B cell (primary cell): ENCODE data around the gene DUSP14. TPM values are rescaled to one million over a fixed set of nuclear protein-coding genes. Genes with fewer than 3 reads are reported as not detected.
A peak's percentile ranks its signal among the peaks of the same experiment; 100 is the strongest.

ENCODE experiments used
- ATAC-seq: fragments of 200-7000 bp; cut with Tn5 transposase; one replicate; pipeline ENCODE4 v1.10.0; 2021; ENCODE audit warnings: low read depth, mild to moderate bottlenecking, moderate number of reproducible peaks, moderate library complexity
- CTCF ChIA-PET: fragments of 350-600 bp; sonication (Branson Sonifier 250); formaldehyde crosslinking; loops from one replicate; lab custom pipeline; 2021; ENCODE audit warnings: antibody characterized with exemption, inconsistent platforms; lab: Charles Lee
- POLR2A ChIA-PET: fragments of 350-600 bp; sonication (Branson Sonifier 250); formaldehyde crosslinking; loops from one replicate; lab custom pipeline; 2021; ENCODE audit warnings: antibody characterized with exemption; lab: Charles Lee
- DNase-seq: peaks from one replicate; pipeline ENCODE4 v3.0.0; 2013
- H2AFZ ChIP-seq: 2 replicates; pipeline ENCODE4 v1.6.1; 2012; ENCODE audit warnings: mild to moderate bottlenecking, low read depth, low read length; ENCODE audit not compliant: insufficient read depth, poor library complexity, severe bottlenecking
- H3K27ac ChIP-seq, 2 donors: 1 replicate in 1 of 2; 2 replicates in 1 of 2; pipeline ENCODE4 v1.5.1; 2012 to 2013; ENCODE audit warnings: low read length in 2 of 2, mild to moderate bottlenecking in 2 of 2, moderate library complexity in 1 of 2
- H3K27me3 ChIP-seq, 4 experiments: fragments of 200-600 bp in 1 of 4; sonication (generic) in 1 of 4; replicated peaks in 1 of 4; 1 replicate in 2 of 4; 2 replicates in 2 of 4; pipeline versions ENCODE4 v1.6.1 to v1.7.0; 2013 to 2016; ENCODE audit warnings: low read length in 3 of 4, mild to moderate bottlenecking in 2 of 4, mixed read lengths in 1 of 4, moderate library complexity in 1 of 4; ENCODE audit not compliant: insufficient read depth in 4 of 4, control insufficient read depth in 3 of 4; ENCODE audit errors: control extremely low read depth in 1 of 4
- H3K36me3 ChIP-seq, 2 experiments: replicated peaks in 1 of 2; 1 replicate in 1 of 2; 2 replicates in 1 of 2; pipeline versions ENCODE4 v1.6.1 to v1.7.1; 2013; ENCODE audit warnings: low read length in 1 of 2; ENCODE audit not compliant: insufficient read depth in 2 of 2, control insufficient read depth in 1 of 2; ENCODE audit errors: control extremely low read depth in 1 of 2, extremely low read depth in 1 of 2
- H3K4me1 ChIP-seq, 2 donors: fragments of 200-600 bp in 1 of 2; sonication (generic) in 1 of 2; 1 replicate in 1 of 2; 2 replicates in 1 of 2; pipeline versions ENCODE4 v1.5.1 to v1.6.1; 2013 to 2017; ENCODE audit warnings: low read length in 2 of 2; ENCODE audit not compliant: control insufficient read depth in 2 of 2, insufficient read depth in 2 of 2
- H3K4me2 ChIP-seq: replicated peaks from 2 replicates; pipeline ENCODE3; 2012; ENCODE audit warnings: mild to moderate bottlenecking, low read depth, low read length; ENCODE audit not compliant: poor library complexity, severe bottlenecking
- H3K4me3 ChIP-seq, 5 experiments: fragments of 200-600 bp in 1 of 5; sonication (generic) in 1 of 5; 1 replicate in 3 of 5; 2 replicates in 2 of 5; pipeline versions ENCODE4 v1.5.1 to v1.7.0; 2011 to 2016; ENCODE audit warnings: low read length in 4 of 5, mild to moderate bottlenecking in 4 of 5, low read depth in 2 of 5, control low read depth in 1 of 5, moderate library complexity in 1 of 5; ENCODE audit not compliant: insufficient read depth in 1 of 5; ENCODE audit errors: control extremely low read depth in 1 of 5, extremely low read depth in 1 of 5
- H3K79me2 ChIP-seq: fragments of 200-600 bp; sonication (generic); one replicate; pipeline ENCODE4 v1.6.0; 2016; ENCODE audit warnings: low read length; ENCODE audit not compliant: control insufficient read depth, insufficient read depth
- H3K9ac ChIP-seq: fragments of 200-600 bp; sonication (generic); 2 replicates; pipeline ENCODE4 v1.6.1; 2017; ENCODE audit warnings: mild to moderate bottlenecking, low read length, moderate library complexity
- H3K9me3 ChIP-seq, 3 donors: one replicate each; pipeline versions ENCODE4 v1.6.1 to v1.7.1; 2013; ENCODE audit warnings: low read length in 2 of 3; ENCODE audit not compliant: control insufficient read depth in 2 of 3, insufficient read depth in 1 of 3; ENCODE audit errors: control extremely low read depth in 1 of 3
- H4K20me1 ChIP-seq: 2 replicates; pipeline ENCODE4 v1.6.0; 2012; ENCODE audit warnings: mild to moderate bottlenecking, low read length; ENCODE audit not compliant: insufficient read depth, control insufficient read depth, poor library complexity, severe bottlenecking
- H3K27ac Mint-ChIP-seq: one replicate; pipeline ENCODE4 v1.8.0; 2021; ENCODE audit warnings: mixed read lengths
- H3K27me3 Mint-ChIP-seq: one replicate; pipeline ENCODE4 v1.8.0; 2021; ENCODE audit warnings: mixed read lengths
- H3K4me1 Mint-ChIP-seq: one replicate; pipeline ENCODE4 v1.8.0; 2021; ENCODE audit warnings: mixed read lengths
- H3K4me3 Mint-ChIP-seq: one replicate; pipeline ENCODE4 v1.8.0; 2021; ENCODE audit warnings: mixed read lengths
- H3K9me3 Mint-ChIP-seq: one replicate; pipeline ENCODE4 v1.8.0; 2022; ENCODE audit warnings: mixed read lengths; ENCODE audit not compliant: insufficient read depth
- EZH2 ChIP-seq: IDR thresholded peaks from 2 replicates; pipeline ENCODE4 v1.6.1; 2012; ENCODE audit warnings: borderline replicate concordance, low read depth, mild to moderate bottlenecking, moderate library complexity, low read length; ENCODE audit not compliant: insufficient read depth, poor library complexity, severe bottlenecking
- WGBS: methylation state at CpG from one replicate; pipeline ENCODE4 v1.1.5; 2013; ENCODE audit warnings: missing lambda C conversion rate; ENCODE audit not compliant: insufficient coverage; 5-methylcytosine and 5-hydroxymethylcytosine counted together
- intact Hi-C: fragments of 100-400 bp; cut with micrococcal nuclease; formaldehyde crosslinking; loops from one replicate; pipeline ENCODE4 v1.10.0; 2022
- polyA plus RNA-seq: library from polyadenylated mRNA; depleted of rRNA; stranded (reverse); fragments of >200 nt; gene quantifications from 2 replicates; pipeline ENCODE4 v1.2.3, GENCODE V29; 2012
- total RNA-seq, 2 donors: library from RNA; stranded (reverse); fragments of 120-200 nt in 1 of 2; gene quantifications; 1 replicate in 1 of 2; 2 replicates in 1 of 2; pipeline versions ENCODE4 v1.2.3 to v1.2.4, GENCODE V29; 2013 to 2022
- TF ChIP-seq, protein P1 (sequence below): fragments of 200-600 bp; IDR thresholded peaks from one replicate; pipeline ENCODE4 v1.8.0; 2022; ENCODE audit warnings: antibody characterized with exemption, mild to moderate bottlenecking

Gene DUSP14
- total and polyA plus RNA-seq, 2 donors (not counting 1 experiment from before 2014, with no cell fraction given) = 3.1 to 5.1 TPM

DNA sequence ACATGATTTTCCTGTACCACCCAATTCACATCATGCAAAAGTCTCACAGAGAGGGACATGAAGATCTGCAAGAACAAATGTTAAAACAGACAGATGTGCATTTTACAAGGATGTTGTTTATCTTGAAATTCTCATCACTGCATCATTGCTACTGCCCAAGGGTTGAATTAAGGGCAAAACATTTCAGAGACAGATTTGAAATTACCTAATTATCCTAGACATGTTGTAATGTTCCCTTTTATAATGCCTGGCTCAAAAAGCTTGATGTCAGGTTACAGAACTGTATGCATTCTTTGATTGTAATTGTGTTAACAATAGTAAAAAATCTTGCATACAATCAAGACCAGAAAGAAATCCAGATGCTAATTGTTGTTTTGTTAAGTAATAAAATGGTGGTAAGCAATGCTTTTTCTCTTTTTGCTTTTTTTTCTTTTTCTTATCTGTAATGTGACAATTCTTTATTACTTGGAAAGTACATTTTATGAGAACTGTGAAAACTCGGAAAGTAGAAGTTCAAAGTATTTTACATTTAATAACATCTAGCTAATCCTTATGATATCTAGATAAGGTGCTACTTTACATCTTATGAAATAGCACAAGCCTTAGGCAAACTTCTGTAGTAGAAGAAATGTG, 3.6 kb upstream of the DUSP14 start:
- H3K27me3 Mint-ChIP-seq = no peaks in the 10 kb centered on the region
- ATAC-seq (no peak), DNase-seq (no peak)
- Histone ChIP-seq H3K9me3 (no peaks in the 10 kb centered on the region), H3K4me3 (no peak overlapping the region), H3K27me3 (peaks cover 0 to 4% (median 0%) of the 10 kb centered on the region in 4 experiments), H4K20me1 (no peaks in the 10 kb centered on the region), H3K9ac (no peak overlapping the region), H3K27ac (no peak overlapping the region), H3K4me2 (no peak overlapping the region), H3K79me2 (no peaks in the 10 kb centered on the region), H3K4me1 (peaks cover 17 to 21% of the 10 kb centered on the region in 2 donors), H3K36me3 (peaks cover 0 to 1% of the 10 kb centered on the region in 2 experiments), H2AFZ (no peak overlapping the region)
- no peaks in the 10 kb centered on the region for H3K9me3 Mint-ChIP-seq
- TF ChIP-seq, protein P1, sequence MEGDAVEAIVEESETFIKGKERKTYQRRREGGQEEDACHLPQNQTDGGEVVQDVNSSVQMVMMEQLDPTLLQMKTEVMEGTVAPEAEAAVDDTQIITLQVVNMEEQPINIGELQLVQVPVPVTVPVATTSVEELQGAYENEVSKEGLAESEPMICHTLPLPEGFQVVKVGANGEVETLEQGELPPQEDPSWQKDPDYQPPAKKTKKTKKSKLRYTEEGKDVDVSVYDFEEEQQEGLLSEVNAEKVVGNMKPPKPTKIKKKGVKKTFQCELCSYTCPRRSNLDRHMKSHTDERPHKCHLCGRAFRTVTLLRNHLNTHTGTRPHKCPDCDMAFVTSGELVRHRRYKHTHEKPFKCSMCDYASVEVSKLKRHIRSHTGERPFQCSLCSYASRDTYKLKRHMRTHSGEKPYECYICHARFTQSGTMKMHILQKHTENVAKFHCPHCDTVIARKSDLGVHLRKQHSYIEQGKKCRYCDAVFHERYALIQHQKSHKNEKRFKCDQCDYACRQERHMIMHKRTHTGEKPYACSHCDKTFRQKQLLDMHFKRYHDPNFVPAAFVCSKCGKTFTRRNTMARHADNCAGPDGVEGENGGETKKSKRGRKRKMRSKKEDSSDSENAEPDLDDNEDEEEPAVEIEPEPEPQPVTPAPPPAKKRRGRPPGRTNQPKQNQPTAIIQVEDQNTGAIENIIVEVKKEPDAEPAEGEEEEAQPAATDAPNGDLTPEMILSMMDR = no peak
- no peak for TF ChIP-seq EZH2
- intact Hi-C loops = no loop called here
- peaks cover 21% of the 10 kb centered on the region for H3K4me1 Mint-ChIP-seq
- no peak overlapping the region for H3K27ac Mint-ChIP-seq
- ChIA-PET CTCF (interaction anchor here (1.1 kb wide), 1 partner anchor 41 kb away, joined by 3 read pairs; no protein-coding TSS in a partner anchor), POLR2A (no interaction called here)
- H3K4me3 Mint-ChIP-seq = no peak overlapping the region
- no CpG with 5 or more reads among the region's 1 CpG for WGBS

DNA sequence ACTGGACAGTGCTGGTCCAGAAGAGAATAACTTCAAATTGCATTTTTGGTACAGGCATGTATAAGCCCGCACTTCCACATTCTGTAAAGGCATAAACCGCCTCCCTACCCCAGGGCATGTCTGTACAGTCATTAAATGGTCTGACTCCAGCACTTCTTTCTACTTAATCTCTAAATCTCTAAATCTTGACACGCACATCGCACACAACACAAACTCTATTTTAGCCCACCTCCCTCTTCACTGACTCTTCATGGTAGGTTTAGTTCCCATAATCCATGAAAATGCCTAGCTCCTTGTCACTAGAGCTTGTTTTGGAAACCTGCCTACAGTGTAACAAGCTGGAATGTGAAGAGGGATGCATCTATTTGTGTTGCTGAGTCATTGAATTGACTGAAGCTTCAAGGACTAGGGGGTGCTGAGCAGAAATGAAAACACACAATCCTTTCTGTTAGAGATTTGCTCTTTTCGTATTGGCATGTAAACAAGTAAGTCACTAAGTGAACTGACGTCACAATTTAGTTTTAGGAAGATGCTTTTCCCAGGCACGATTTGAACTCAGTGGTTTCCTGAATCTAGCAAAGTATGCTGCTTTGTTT, 1.6 kb upstream of the DUSP14 start:
- peak overlapping the region; percentile 96 for H3K4me3 Mint-ChIP-seq
- POLR2A ChIA-PET = no interaction called here
- Histone ChIP-seq H3K27me3 (peaks cover 0 to 4% (median 0%) of the 10 kb centered on the region in 4 experiments), H3K9ac (peak overlapping the region; percentile 72), H3K4me2 (peak overlapping the region; percentile 98), H3K4me1 (peaks cover 17 to 21% of the 10 kb centered on the region in 2 donors), H3K79me2 (no peaks in the 10 kb centered on the region), H4K20me1 (no peaks in the 10 kb centered on the region), H3K4me3 (peak overlapping the region in 3 of 5 experiments; percentile 67 to 80 (median 75)), H3K27ac (no peak overlapping the region), H2AFZ (peak overlapping the region; percentile 93), H3K36me3 (no peaks in the 10 kb centered on the region), H3K9me3 (no peaks in the 10 kb centered on the region)
- ATAC-seq = no peak
- H3K4me1 Mint-ChIP-seq = peaks cover 25% of the 10 kb centered on the region
- peak overlapping the region; percentile 93 for H3K27ac Mint-ChIP-seq
- peak; percentile 31 for DNase-seq
- intact Hi-C loops = no loop called here
- H3K9me3 Mint-ChIP-seq = no peaks in the 10 kb centered on the region
- CTCF ChIA-PET = no interaction called here
- 45% methylated on average over 4 of the region's 7 CpGs for WGBS
- TF ChIP-seq, protein P1 = no peak
- no peak for TF ChIP-seq EZH2
- no peaks in the 10 kb centered on the region for H3K27me3 Mint-ChIP-seq
